ENCODE measurements around the gene SPATS1.
"Not testable (repeated sequence)": the region's sequence is repeated elsewhere in the genome, so short reads cannot be mapped to it uniquely, and the experiment has no call there.

Gene SPATS1

GRCh38 chr6:44310241-44310640, 32.2 kb upstream of the SPATS1 start:
- no peak for FAIRE-seq
- no peak for DNase-seq (ENCODE audit: insufficient read length, low spot score)

DNA sequence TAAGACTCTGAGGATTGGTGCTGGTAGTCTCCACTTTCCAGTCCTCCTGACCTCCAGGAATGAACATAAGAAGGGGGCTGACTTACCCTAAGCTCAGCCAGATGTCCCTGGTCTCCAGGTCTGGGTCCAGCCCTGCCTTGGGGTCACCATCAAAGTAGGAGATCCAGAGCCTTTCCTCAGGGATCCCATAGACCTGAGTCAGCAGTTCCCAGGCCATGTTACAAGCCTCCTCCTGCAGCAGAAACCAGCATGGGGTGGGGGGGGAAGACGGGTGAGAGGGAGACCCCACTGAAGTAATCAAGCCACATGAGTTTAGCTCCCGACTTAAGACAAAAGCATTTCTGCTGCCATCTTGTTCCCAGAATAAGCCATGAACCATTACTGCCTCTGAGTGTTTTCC, 31.1 kb upstream of the SPATS1 start:
- DNase-seq (ENCODE audit: insufficient read length, low spot score) (no peak), FAIRE-seq (no peak)

DNA sequence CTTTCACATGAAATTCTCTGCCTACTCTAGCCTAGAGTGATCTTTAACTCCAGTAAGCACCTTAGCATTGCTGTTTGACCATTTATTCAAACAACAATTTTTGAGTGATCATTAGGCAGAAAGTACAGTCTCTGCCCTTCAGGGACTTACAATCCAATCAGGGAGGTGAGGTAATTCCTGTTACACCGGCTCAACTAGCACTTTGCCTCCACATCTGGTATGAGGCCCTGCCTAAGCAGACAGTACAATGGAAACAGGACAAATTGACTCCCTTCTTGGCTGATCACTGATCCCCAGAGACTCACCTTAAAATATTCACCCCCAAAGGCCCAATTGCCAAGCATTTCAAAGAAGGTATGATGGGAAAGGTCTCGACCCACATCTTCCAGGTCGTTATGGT, 30.7 kb upstream of the SPATS1 start:
- FAIRE-seq (no peak), DNase-seq (ENCODE audit: insufficient read length, low spot score) (no peak)

GRCh38 chr6:44312901-44313788, 29.3 kb upstream of the SPATS1 start, which contains the start of gene AARS2:
Gene AARS2, minus strand, starts transcription at chr6:44313347. Its CDS starts 24 bp downstream, at chr6:44313323.
- peak; percentile 82 for DNase-seq (ENCODE audit: insufficient read length, low spot score)
- FAIRE-seq: peak; percentile 86

DNA sequence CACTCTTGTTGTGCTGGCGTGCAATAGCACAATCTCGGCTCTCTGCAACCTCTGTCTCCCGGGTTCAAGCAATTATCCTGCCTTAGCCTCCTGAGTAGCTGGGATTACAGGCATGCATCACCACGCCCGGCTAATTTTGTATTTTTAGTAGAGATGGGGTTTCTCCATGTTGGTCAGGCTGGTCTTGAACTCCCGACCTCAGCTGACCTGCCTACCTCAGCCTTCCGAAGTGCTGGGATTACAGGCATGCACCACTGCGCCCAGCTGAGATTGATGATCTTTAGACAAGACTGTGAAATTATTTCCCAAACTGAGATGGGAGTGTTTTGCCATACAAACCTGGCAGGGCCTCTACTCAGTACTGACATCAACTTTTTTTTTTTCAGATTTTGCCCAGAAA, 27.8 kb upstream of the SPATS1 start:
- DNase-seq (ENCODE audit: insufficient read length, low spot score); FAIRE-seq: not testable (repeated sequence)

- FAIRE-seq: no peak
- DNase-seq (ENCODE audit: insufficient read length, low spot score): no peak
Observed at GRCh38 chr6:44315516-44315915, 26.9 kb upstream of the SPATS1 start.

GRCh38 chr6:44315951-44316350, 26.5 kb upstream of the SPATS1 start:
- no peak for FAIRE-seq
- DNase-seq (ENCODE audit: insufficient read length, low spot score): no peak

- DNase-seq (ENCODE audit: insufficient read length, low spot score): no peak
- FAIRE-seq: no peak
Observed at GRCh38 chr6:44316481-44316880, 26.0 kb upstream of the SPATS1 start.

- DNase-seq (ENCODE audit: insufficient read length, low spot score); FAIRE-seq: not testable (repeated sequence)
Observed at GRCh38 chr6:44317136-44317631, 25.3 kb upstream of the SPATS1 start.

DNA sequence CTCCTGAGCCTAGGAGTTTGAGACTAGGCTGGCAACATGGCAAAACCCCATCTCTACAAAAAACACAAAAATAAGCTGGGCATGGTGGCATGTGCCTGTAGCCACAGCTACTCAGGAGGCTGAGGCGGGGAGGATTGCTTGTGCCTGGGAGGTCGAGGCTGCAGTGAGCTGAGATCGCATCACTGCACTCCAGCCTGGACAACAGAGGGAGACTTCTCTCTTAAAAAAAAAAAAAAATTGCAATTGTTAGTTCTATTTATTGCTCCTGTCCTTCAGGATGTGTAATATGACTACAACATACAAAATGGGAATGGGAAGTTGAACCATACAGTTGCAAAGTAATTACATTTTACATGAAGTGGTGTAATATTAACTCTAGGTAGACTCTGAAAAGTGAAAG, 21.2 kb upstream of the SPATS1 start:
- no peak for FAIRE-seq

DNA sequence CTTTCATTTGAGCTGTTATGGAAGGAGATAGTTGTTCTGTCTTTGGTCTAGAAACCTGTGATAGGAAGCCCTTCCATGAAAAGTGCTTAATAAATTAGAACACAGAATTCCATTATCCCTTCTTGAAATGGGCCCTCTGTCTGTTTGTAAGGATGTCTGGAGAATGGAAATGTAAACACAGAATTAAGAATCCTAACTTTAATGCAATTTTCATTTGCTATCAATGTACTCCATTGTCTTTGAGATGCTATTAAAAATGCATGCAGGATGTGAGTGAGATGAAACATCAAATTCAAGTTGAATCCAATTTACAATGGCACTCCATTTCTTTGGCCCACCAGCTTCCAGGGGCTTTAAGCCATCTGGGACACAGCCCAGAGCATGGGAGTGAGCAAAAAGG, 15.4 kb upstream of the SPATS1 start:
- DNase-seq (ENCODE audit: insufficient read length, low spot score): no peak
- no peak for FAIRE-seq

More for the DNA sequence above, 21.2 kb upstream of the SPATS1 start:
- no peak for DNase-seq (ENCODE audit: insufficient read length, low spot score)

DNA sequence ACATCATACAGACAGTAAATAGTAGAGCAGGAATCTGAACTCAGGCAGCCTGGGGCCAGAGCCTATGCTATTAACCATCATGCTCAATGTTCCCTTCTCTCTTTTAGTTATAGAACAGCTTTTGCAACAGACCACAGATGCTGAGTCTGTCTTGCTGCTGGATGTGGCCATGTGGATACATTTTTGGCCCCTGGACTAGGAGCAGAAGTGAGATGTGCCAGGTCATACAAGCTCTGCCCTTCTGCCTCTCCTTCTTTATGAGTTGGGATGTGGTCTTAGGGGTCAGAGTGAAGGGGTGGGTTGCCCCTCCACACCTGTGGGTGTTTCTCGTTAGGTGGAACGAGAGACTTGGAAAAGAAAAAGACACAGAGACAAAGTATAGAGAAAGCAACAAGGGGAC, 14.7 kb upstream of the SPATS1 start:
- no peak for FAIRE-seq

DNA sequence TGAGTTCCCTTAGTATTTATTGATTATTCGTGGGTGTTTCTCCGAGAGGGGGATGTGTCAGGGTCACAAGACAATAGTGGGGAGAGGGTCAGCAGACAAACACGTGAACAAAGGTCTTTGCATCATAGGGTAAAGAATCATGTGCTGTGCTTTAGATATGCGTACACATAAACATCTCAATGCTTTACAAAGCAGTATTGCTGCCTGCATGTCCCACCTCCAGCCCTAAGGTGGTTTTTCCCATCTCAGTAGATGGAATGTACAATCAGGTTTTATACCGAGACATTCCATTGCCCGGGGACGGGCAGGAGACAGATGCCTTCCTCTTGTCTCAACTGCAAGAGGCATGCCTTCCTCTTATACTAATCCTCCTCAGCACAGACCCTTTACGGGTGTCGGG, 14.2 kb upstream of the SPATS1 start:
- not testable (repeated sequence) for DNase-seq (ENCODE audit: insufficient read length, low spot score); FAIRE-seq

More for the DNA sequence above, 14.7 kb upstream of the SPATS1 start:
- DNase-seq (ENCODE audit: insufficient read length, low spot score): no peak

DNA sequence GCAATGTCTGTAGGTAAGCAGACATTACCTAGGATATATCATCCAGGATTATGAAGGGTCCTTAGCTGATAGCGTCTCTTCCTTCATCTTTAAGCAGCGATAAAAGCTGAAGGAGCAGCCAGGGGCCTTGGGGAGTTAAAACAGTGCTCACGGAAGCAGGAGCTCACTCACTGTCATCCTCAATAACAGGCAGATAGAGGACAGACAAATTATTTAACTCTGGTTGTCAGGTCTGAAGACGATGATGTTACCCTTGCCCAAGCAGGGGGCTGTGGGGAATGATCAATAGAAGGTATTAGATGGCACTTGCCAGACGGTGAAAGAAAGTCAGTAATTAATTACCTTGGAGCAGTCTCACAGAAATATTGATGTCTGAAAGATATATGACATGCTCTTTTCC, 12.6 kb upstream of the SPATS1 start:
- FAIRE-seq: no peak
- DNase-seq (ENCODE audit: insufficient read length, low spot score): no peak

GRCh38 chr6:44332585-44332984, 9.9 kb upstream of the SPATS1 start:
- DNase-seq (ENCODE audit: insufficient read length, low spot score): no peak

GRCh38 chr6:44333273-44333919, 9.1 kb upstream of the SPATS1 start:
- FAIRE-seq: no peak
- no peak for DNase-seq (ENCODE audit: insufficient read length, low spot score)

More at GRCh38 chr6:44332585-44332984, 9.9 kb upstream of the SPATS1 start:
- FAIRE-seq: no peak

GRCh38 chr6:44333942-44334341, 8.5 kb upstream of the SPATS1 start:
- no peak for FAIRE-seq
- no peak for DNase-seq (ENCODE audit: insufficient read length, low spot score)

GRCh38 chr6:44335631-44336030, 6.8 kb upstream of the SPATS1 start:
- no peak for DNase-seq (ENCODE audit: insufficient read length, low spot score)
- no peak for FAIRE-seq

GRCh38 chr6:44338228-44339122, 4.0 kb upstream of the SPATS1 start:
- peak; percentile 97 for FAIRE-seq

GRCh38 chr6:44339301-44339700, 3.1 kb upstream of the SPATS1 start:
- FAIRE-seq (no peak), DNase-seq (ENCODE audit: insufficient read length, low spot score) (no peak)

More at GRCh38 chr6:44338228-44339122, 4.0 kb upstream of the SPATS1 start:
- DNase-seq (ENCODE audit: insufficient read length, low spot score): peak; percentile 58

Data from GM19239 (cell line).